ENCODE measurements around the gene KCNF1. TPM values are rescaled to one million over a fixed set of nuclear protein-coding genes. Genes with fewer than 3 reads are reported as not detected.

KCNF1 gene
- total RNA-seq, 2 experiments from 2014 or later, result not detected

GRCh38 chr2:10913501-10914271, 2.0 kb downstream of the KCNF1 start:
- no peak overlapping the region for H3K27ac Mint-ChIP-seq
- no peak overlapping the region for H3K4me3 Mint-ChIP-seq
- no peak for DNase-seq
- no peaks in the 10 kb centered on the region for H3K9me3 Mint-ChIP-seq
- no peaks in the 10 kb centered on the region for H3K36me3 Mint-ChIP-seq
- POLR2A ChIA-PET, result no interaction called here
- peaks cover 1% of the 10 kb centered on the region for H3K4me1 Mint-ChIP-seq
- ATAC-seq (ENCODE audit: low read depth), result no peak
- H3K27me3 Mint-ChIP-seq, result peaks cover 37% of the 10 kb centered on the region

GRCh38 chr2:10914272-10914693, 2.5 kb downstream of the KCNF1 start:
- peaks cover 37% of the 10 kb centered on the region for H3K27me3 Mint-ChIP-seq
- H3K27ac Mint-ChIP-seq, result no peak overlapping the region
- no peaks in the 10 kb centered on the region for H3K9me3 Mint-ChIP-seq
- DNase-seq (no peak), ATAC-seq (ENCODE audit: low read depth) (no peak)
- H3K4me3 Mint-ChIP-seq, result no peak overlapping the region
- H3K4me1 Mint-ChIP-seq, result peaks cover 1% of the 10 kb centered on the region
- H3K36me3 Mint-ChIP-seq, result no peaks in the 10 kb centered on the region
- POLR2A ChIA-PET, result no interaction called here

- Mint-ChIP-seq H3K27me3 (peaks cover 32% of the 10 kb centered on the region), H3K36me3 (no peaks in the 10 kb centered on the region), H3K9me3 (no peaks in the 10 kb centered on the region), H3K4me1 (peaks cover 1% of the 10 kb centered on the region), H3K4me3 (no peak overlapping the region), H3K27ac (no peak overlapping the region)
- ATAC-seq (ENCODE audit: low read depth), result no peak
- DNase-seq, result no peak
- POLR2A ChIA-PET, result no interaction called here
These were observed 3.5 kb downstream of the KCNF1 start for GRCh38 chr2:10915236-10915635.

GRCh38 chr2:10915731-10916276, 4.1 kb downstream of the KCNF1 start:
- ATAC-seq (ENCODE audit: low read depth) (no peak), DNase-seq (no peak)
- POLR2A ChIA-PET, result no interaction called here
- no peak overlapping the region for H3K4me3 Mint-ChIP-seq
- H3K27me3 Mint-ChIP-seq, result peaks cover 26% of the 10 kb centered on the region
- no peak overlapping the region for H3K27ac Mint-ChIP-seq
- no peaks in the 10 kb centered on the region for H3K9me3 Mint-ChIP-seq
- H3K4me1 Mint-ChIP-seq, result peaks cover 1% of the 10 kb centered on the region
- no peaks in the 10 kb centered on the region for H3K36me3 Mint-ChIP-seq

- H3K4me3 Mint-ChIP-seq, result no peak overlapping the region
- H3K27ac Mint-ChIP-seq, result no peak overlapping the region
- no peaks in the 10 kb centered on the region for H3K9me3 Mint-ChIP-seq
- POLR2A ChIA-PET, result no interaction called here
- ATAC-seq (ENCODE audit: low read depth), result no peak
- H3K4me1 Mint-ChIP-seq, result no peaks in the 10 kb centered on the region
- DNase-seq, result no peak
- H3K27me3 Mint-ChIP-seq, result peaks cover 20% of the 10 kb centered on the region
- H3K36me3 Mint-ChIP-seq, result no peaks in the 10 kb centered on the region
These were observed 5.2 kb downstream of the KCNF1 start for GRCh38 chr2:10916953-10917352.

- DNase-seq (no peak), ATAC-seq (ENCODE audit: low read depth) (no peak)
- H3K27me3 Mint-ChIP-seq, result peaks cover 14% of the 10 kb centered on the region
- no peak overlapping the region for H3K27ac Mint-ChIP-seq
- H3K36me3 Mint-ChIP-seq, result no peaks in the 10 kb centered on the region
- no peaks in the 10 kb centered on the region for H3K4me1 Mint-ChIP-seq
- H3K9me3 Mint-ChIP-seq, result no peaks in the 10 kb centered on the region
- no peak overlapping the region for H3K4me3 Mint-ChIP-seq
- POLR2A ChIA-PET, result no interaction called here
These were observed 6.2 kb downstream of the KCNF1 start for GRCh38 chr2:10917927-10918326.

GRCh38 chr2:10918661-10919409, 7.1 kb downstream of the KCNF1 start:
- H3K4me1 Mint-ChIP-seq, result no peaks in the 10 kb centered on the region
- no peaks in the 10 kb centered on the region for H3K9me3 Mint-ChIP-seq
- POLR2A ChIA-PET, result no interaction called here
- ATAC-seq (ENCODE audit: low read depth) (no peak), DNase-seq (no peak)
- H3K4me3 Mint-ChIP-seq, result no peak overlapping the region
- no peaks in the 10 kb centered on the region for H3K36me3 Mint-ChIP-seq
- H3K27me3 Mint-ChIP-seq, result peaks cover 9% of the 10 kb centered on the region
- H3K27ac Mint-ChIP-seq, result no peak overlapping the region

- Mint-ChIP-seq H3K27me3 (peaks cover 9% of the 10 kb centered on the region), H3K4me1 (no peaks in the 10 kb centered on the region), H3K9me3 (no peaks in the 10 kb centered on the region), H3K36me3 (no peaks in the 10 kb centered on the region), H3K27ac (no peak overlapping the region), H3K4me3 (no peak overlapping the region)
- no peak for DNase-seq
- ATAC-seq (ENCODE audit: low read depth), result no peak
- POLR2A ChIA-PET, result no interaction called here
These were observed 7.7 kb downstream of the KCNF1 start for GRCh38 chr2:10919410-10919770.

- H3K4me1 Mint-ChIP-seq, result no peaks in the 10 kb centered on the region
- H3K27me3 Mint-ChIP-seq, result peaks cover 5% of the 10 kb centered on the region
- POLR2A ChIA-PET, result no interaction called here
- no peaks in the 10 kb centered on the region for H3K9me3 Mint-ChIP-seq
- DNase-seq (no peak), ATAC-seq (ENCODE audit: low read depth) (no peak)
- no peaks in the 10 kb centered on the region for H3K36me3 Mint-ChIP-seq
- H3K4me3 Mint-ChIP-seq, result no peak overlapping the region
- H3K27ac Mint-ChIP-seq, result no peak overlapping the region
These were observed 8.3 kb downstream of the KCNF1 start for GRCh38 chr2:10919771-10920621.

- no peak for ATAC-seq (ENCODE audit: low read depth)
- Mint-ChIP-seq H3K4me1 (no peaks in the 10 kb centered on the region), H3K27ac (no peak overlapping the region), H3K27me3 (no peaks in the 10 kb centered on the region), H3K4me3 (no peak overlapping the region), H3K9me3 (no peaks in the 10 kb centered on the region), H3K36me3 (no peaks in the 10 kb centered on the region)
- no peak for DNase-seq
- POLR2A ChIA-PET, result no interaction called here
These were observed 9.1 kb downstream of the KCNF1 start for GRCh38 chr2:10920764-10921388.

- Mint-ChIP-seq H3K36me3 (no peaks in the 10 kb centered on the region), H3K27ac (no peak overlapping the region), H3K27me3 (no peaks in the 10 kb centered on the region), H3K4me1 (no peaks in the 10 kb centered on the region), H3K9me3 (no peaks in the 10 kb centered on the region), H3K4me3 (no peak overlapping the region)
- ATAC-seq (ENCODE audit: low read depth) (no peak), DNase-seq (no peak)
- POLR2A ChIA-PET, result no interaction called here
These were observed 9.8 kb downstream of the KCNF1 start for GRCh38 chr2:10921525-10921924.

- Mint-ChIP-seq H3K27me3 (no peaks in the 10 kb centered on the region), H3K4me1 (no peaks in the 10 kb centered on the region), H3K9me3 (no peaks in the 10 kb centered on the region), H3K27ac (no peak overlapping the region), H3K4me3 (no peak overlapping the region), H3K36me3 (no peaks in the 10 kb centered on the region)
- POLR2A ChIA-PET, result no interaction called here
- no peak for ATAC-seq (ENCODE audit: low read depth)
- DNase-seq, result no peak
These were observed 10.7 kb downstream of the KCNF1 start for GRCh38 chr2:10922307-10923007.

- DNase-seq (no peak), ATAC-seq (ENCODE audit: low read depth) (no peak)
- Mint-ChIP-seq H3K27me3 (no peaks in the 10 kb centered on the region), H3K4me1 (no peaks in the 10 kb centered on the region), H3K36me3 (no peaks in the 10 kb centered on the region), H3K4me3 (no peak overlapping the region), H3K9me3 (no peaks in the 10 kb centered on the region), H3K27ac (no peak overlapping the region)
- POLR2A ChIA-PET, result no interaction called here
These were observed 11.3 kb downstream of the KCNF1 start for GRCh38 chr2:10923008-10923375.

Measured in activated naive CD8-positive, alpha-beta T cell treated with anti-CD3 and anti-CD28 coated beads, Interleukin-2, amount 10 ng/mL, durations not matched to agents 7 days and 5 days (primary cell).